Measurements from ENCODE around the gene PRPF6. TPM values are rescaled to one million over a fixed set of nuclear protein-coding genes. Genes with fewer than 3 reads are reported as not detected.
A peak's percentile ranks its signal among the peaks of the same experiment; 100 is the strongest.

The PRPF6 gene
- total and polyA plus RNA-seq, 2 of the 13 experiments (the other 11 are each of a cell fraction or from before 2014, with no cell fraction given) = 63.7 to 101 TPM

DNA sequence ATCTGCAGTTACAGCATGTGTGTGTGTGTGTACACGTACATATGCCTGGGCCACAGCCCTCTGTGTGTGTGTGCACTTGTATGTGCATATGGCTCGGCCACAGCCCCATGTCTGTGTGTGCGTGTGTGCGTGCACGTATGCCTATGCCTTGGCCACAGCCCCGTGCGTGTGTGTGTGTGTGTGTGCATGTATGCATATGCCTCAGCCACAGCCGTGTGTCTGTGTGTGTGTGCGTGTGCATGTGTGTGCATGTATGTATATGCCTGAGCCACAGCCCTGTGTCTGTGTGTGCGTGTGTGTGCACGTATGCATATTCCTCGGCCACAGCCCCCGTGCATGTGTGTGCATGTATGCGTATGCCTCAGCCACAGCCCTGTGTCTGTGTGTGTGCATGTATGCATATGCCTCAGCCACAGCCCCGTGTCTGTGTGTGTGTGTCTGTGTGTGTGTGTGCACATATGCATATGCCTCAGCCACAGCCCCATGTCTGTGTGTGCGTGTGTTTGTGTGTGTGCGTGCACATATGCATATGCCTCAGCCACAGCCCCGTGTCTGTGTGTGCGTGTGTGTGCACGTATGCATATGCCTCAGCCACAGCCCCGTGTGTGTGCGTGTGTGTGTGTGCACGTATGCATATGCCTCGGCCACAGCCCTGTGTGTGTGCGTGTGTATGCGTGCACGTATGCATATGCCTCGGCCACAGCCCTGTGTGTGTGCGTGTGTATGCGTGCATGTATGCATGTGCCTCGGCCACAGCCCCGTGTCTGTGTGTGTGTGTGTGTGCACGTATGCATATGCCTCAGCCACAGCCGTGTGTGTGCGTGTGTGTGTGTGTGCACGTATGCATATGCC is 40.4 kb downstream of the PRPF6 start (continued):
- TF ChIP-seq, protein P1, sequence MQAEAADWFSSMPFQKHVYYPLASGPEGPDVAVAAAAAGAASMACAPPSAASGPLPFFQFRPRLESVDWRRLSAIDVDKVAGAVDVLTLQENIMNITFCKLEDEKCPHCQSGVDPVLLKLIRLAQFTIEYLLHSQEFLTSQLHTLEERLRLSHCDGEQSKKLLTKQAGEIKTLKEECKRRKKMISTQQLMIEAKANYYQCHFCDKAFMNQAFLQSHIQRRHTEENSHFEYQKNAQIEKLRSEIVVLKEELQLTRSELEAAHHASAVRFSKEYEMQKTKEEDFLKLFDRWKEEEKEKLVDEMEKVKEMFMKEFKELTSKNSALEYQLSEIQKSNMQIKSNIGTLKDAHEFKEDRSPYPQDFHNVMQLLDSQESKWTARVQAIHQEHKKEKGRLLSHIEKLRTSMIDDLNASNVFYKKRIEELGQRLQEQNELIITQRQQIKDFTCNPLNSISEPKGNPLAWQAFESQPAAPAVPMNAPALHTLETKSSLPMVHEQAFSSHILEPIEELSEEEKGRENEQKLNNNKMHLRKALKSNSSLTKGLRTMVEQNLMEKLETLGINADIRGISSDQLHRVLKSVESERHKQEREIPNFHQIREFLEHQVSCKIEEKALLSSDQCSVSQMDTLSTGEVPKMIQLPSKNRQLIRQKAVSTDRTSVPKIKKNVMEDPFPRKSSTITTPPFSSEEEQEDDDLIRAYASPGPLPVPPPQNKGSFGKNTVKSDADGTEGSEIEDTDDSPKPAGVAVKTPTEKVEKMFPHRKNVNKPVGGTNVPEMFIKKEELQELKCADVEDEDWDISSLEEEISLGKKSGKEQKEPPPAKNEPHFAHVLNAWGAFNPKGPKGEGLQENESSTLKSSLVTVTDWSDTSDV (CRISPR knock-in tag; IDR thresholded peaks at IDR 0.05) = no peak
- TF ChIP-seq CENPT (CRISPR knock-in tag; IDR thresholded peaks at IDR 0.05; ENCODE audit: low read depth) (0 out of 2 replicates have a peak, but pooled peaks have one; percentile 34), HES4 (CRISPR knock-in tag; IDR thresholded peaks at IDR 0.05; ENCODE audit: borderline replicate concordance) (0 out of 2 replicates have a peak, but pooled peaks have one; percentile 42), ZNF737 (CRISPR knock-in tag; IDR thresholded peaks at IDR 0.05; ENCODE audit: borderline replicate concordance) (0 out of 2 replicates have a peak, but pooled peaks have one; percentile 67), ZC3H4 (CRISPR knock-in tag; IDR thresholded peaks at IDR 0.05; ENCODE audit: borderline replicate concordance) (no peak), ZNF382 (CRISPR knock-in tag; IDR thresholded peaks at IDR 0.05; ENCODE audit: borderline replicate concordance) (no peak), ZNF788 (CRISPR knock-in tag; IDR thresholded peaks at IDR 0.05; ENCODE audit: borderline replicate concordance) (peak; percentile 52; the same call in 1 of the 2 replicates), ATAD3A (CRISPR knock-in tag; IDR thresholded peaks at IDR 0.05) (no peak), GFI1 (CRISPR knock-in tag; IDR thresholded peaks at IDR 0.05; ENCODE audit: borderline replicate concordance) (no peak), ZSCAN9 (CRISPR knock-in tag; IDR thresholded peaks at IDR 0.05; ENCODE audit: borderline replicate concordance) (no peak), SRF (IDR thresholded peaks at IDR 0.05; ENCODE audit: low read depth, low read length) (no peak)
- TF ChIP-seq, protein P2, sequence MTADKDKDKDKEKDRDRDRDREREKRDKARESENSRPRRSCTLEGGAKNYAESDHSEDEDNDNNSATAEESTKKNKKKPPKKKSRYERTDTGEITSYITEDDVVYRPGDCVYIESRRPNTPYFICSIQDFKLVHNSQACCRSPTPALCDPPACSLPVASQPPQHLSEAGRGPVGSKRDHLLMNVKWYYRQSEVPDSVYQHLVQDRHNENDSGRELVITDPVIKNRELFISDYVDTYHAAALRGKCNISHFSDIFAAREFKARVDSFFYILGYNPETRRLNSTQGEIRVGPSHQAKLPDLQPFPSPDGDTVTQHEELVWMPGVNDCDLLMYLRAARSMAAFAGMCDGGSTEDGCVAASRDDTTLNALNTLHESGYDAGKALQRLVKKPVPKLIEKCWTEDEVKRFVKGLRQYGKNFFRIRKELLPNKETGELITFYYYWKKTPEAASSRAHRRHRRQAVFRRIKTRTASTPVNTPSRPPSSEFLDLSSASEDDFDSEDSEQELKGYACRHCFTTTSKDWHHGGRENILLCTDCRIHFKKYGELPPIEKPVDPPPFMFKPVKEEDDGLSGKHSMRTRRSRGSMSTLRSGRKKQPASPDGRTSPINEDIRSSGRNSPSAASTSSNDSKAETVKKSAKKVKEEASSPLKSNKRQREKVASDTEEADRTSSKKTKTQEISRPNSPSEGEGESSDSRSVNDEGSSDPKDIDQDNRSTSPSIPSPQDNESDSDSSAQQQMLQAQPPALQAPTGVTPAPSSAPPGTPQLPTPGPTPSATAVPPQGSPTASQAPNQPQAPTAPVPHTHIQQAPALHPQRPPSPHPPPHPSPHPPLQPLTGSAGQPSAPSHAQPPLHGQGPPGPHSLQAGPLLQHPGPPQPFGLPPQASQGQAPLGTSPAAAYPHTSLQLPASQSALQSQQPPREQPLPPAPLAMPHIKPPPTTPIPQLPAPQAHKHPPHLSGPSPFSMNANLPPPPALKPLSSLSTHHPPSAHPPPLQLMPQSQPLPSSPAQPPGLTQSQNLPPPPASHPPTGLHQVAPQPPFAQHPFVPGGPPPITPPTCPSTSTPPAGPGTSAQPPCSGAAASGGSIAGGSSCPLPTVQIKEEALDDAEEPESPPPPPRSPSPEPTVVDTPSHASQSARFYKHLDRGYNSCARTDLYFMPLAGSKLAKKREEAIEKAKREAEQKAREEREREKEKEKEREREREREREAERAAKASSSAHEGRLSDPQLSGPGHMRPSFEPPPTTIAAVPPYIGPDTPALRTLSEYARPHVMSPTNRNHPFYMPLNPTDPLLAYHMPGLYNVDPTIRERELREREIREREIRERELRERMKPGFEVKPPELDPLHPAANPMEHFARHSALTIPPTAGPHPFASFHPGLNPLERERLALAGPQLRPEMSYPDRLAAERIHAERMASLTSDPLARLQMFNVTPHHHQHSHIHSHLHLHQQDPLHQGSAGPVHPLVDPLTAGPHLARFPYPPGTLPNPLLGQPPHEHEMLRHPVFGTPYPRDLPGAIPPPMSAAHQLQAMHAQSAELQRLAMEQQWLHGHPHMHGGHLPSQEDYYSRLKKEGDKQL (CRISPR knock-in tag; IDR thresholded peaks at IDR 0.05; ENCODE audit: low read depth) = no peak
- TF ChIP-seq, protein P3, sequence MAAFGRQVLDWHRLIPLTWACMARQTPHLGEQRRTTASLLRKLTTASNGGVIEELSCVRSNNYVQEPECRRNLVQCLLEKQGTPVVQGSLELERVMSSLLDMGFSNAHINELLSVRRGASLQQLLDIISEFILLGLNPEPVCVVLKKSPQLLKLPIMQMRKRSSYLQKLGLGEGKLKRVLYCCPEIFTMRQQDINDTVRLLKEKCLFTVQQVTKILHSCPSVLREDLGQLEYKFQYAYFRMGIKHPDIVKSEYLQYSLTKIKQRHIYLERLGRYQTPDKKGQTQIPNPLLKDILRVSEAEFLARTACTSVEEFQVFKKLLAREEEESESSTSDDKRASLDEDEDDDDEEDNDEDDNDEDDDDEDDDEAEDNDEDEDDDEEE (CRISPR knock-in tag; IDR thresholded peaks at IDR 0.05) = no peak
- TF ChIP-seq, protein P4, sequence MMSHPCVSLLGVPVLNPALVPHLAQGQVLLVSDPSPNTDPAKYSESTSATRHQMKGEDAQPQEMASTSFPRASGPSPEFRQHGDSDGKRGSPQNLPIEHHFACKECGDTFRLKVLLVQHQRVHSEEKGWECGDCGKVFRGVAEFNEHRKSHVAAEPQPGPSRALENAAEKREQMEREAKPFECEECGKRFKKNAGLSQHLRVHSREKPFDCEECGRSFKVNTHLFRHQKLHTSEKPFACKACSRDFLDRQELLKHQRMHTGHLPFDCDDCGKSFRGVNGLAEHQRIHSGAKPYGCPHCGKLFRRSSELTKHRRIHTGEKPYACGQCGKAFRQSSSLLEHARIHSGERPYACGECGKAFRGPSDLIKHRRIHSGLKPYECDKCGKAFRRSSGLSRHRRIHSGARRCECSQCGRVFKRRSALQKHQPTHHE (CRISPR knock-in tag; IDR thresholded peaks at IDR 0.05; ENCODE audit: borderline replicate concordance) = no peak
- TF ChIP-seq, protein P5, sequence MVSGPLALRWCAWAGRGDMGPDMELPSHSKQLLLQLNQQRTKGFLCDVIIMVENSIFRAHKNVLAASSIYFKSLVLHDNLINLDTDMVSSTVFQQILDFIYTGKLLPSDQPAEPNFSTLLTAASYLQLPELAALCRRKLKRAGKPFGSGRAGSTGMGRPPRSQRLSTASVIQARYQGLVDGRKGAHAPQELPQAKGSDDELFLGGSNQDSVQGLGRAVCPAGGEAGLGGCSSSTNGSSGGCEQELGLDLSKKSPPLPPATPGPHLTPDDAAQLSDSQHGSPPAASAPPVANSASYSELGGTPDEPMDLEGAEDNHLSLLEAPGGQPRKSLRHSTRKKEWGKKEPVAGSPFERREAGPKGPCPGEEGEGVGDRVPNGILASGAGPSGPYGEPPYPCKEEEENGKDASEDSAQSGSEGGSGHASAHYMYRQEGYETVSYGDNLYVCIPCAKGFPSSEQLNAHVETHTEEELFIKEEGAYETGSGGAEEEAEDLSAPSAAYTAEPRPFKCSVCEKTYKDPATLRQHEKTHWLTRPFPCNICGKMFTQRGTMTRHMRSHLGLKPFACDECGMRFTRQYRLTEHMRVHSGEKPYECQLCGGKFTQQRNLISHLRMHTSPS (CRISPR knock-in tag; IDR thresholded peaks at IDR 0.05; ENCODE audit: low read depth) = 0 out of 2 replicates have a peak, but pooled peaks have one; percentile 21

Data from HepG2 (cell line).